ENCODE results near the gene NQO2. TPM values are rescaled to one million over a fixed set of nuclear protein-coding genes. Genes with fewer than 3 reads are reported as not detected.

NQO2 gene
- total RNA-seq, 1 experiment from 2014 or later, result 45.7 TPM

GRCh38 chr6:3045369-3045768, 45.7 kb downstream of the NQO2 start:
- H3K4me3 ChIP-seq (ENCODE audit: low read depth in 2 of 2, low read length in 2 of 2), result no peak overlapping the region
- in situ Hi-C loops (cut with HindIII; ENCODE audit: low pct_unique_long_range_greater_than_20kb, low sequenced_read_pairs), result no loop called here
- no peak overlapping the region for H3K27ac ChIP-seq (ENCODE audit: low read length)
- H3K4me1 ChIP-seq (ENCODE audit: control insufficient read depth, insufficient read depth, low read length), result no peaks in the 10 kb centered on the region
- no peaks in the 10 kb centered on the region; the same call in 1 of the 2 replicates for H3K27me3 ChIP-seq (ENCODE audit: control insufficient read depth, insufficient read depth, low read length)
- no peak for DNase-seq (ENCODE audit: low read depth, low spot score)
- TF ChIP-seq REST (IDR thresholded peaks at IDR 0.05; ENCODE audit: insufficient read depth in 1 of 2, low read depth in 2 of 2, low read length in 1 of 2), result no peak
- TF ChIP-seq, protein P1, sequence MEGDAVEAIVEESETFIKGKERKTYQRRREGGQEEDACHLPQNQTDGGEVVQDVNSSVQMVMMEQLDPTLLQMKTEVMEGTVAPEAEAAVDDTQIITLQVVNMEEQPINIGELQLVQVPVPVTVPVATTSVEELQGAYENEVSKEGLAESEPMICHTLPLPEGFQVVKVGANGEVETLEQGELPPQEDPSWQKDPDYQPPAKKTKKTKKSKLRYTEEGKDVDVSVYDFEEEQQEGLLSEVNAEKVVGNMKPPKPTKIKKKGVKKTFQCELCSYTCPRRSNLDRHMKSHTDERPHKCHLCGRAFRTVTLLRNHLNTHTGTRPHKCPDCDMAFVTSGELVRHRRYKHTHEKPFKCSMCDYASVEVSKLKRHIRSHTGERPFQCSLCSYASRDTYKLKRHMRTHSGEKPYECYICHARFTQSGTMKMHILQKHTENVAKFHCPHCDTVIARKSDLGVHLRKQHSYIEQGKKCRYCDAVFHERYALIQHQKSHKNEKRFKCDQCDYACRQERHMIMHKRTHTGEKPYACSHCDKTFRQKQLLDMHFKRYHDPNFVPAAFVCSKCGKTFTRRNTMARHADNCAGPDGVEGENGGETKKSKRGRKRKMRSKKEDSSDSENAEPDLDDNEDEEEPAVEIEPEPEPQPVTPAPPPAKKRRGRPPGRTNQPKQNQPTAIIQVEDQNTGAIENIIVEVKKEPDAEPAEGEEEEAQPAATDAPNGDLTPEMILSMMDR (IDR thresholded peaks at IDR 0.05), result no peak
- no peak for TF ChIP-seq TCF7L2 (IDR thresholded peaks at IDR 0.05; ENCODE audit: low read depth, low read length)
- no peak for TF ChIP-seq POLR2AphosphoS5 (IDR thresholded peaks at IDR 0.05; ENCODE audit: low read depth, low read length)
- no peak for TF ChIP-seq SIN3A (IDR thresholded peaks at IDR 0.05; ENCODE audit: borderline replicate concordance, insufficient read depth, low read depth, low read length)
- no peaks in the 10 kb centered on the region for H3K36me3 ChIP-seq (ENCODE audit: control insufficient read depth, insufficient read depth, low read length)
- ATAC-seq, result no peak
- intact Hi-C loops (cut with micrococcal nuclease; ENCODE audit: unreplicated experiment), result no loop called here
- CTCF ChIA-PET, result interaction anchor here (0.6 kb wide), 1 partner anchor 81 kb away, joined by 8 read pairs; no protein-coding TSS in a partner anchor
- POLR2A ChIA-PET, result no interaction called here
- no peaks in the 10 kb centered on the region for H3K9me3 ChIP-seq (ENCODE audit: control insufficient read depth, insufficient read depth, low read depth, low read length)
- no TSS peak for BruUV-seq (replicated peaks)

DNA sequence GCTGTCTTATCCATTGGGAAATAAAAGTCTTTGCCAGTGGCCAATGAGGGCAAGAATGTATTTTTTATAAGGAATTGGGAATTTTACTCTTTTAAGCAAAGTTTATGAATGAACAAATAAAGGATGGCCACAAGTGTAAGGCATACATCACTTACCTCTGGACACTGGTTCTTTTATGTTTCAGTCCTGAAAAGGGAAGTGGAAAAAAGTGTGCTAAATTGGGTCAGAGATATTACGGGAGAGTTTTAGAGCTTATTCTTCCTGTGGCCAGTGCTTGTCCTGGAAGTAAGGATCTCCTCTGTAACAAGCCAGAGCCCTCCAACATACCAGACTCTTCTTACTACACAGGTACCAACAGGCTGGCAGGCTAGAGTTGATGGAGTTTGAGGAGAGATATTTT, 46.1 kb downstream of the NQO2 start:
- H3K4me3 ChIP-seq (ENCODE audit: low read depth in 2 of 2, low read length in 2 of 2), result no peak overlapping the region
- intact Hi-C loops (cut with micrococcal nuclease; ENCODE audit: unreplicated experiment), result no loop called here
- no peak overlapping the region for H3K27ac ChIP-seq (ENCODE audit: low read length)
- H3K27me3 ChIP-seq (ENCODE audit: control insufficient read depth, insufficient read depth, low read length), result no peaks in the 10 kb centered on the region; the same call in 1 of the 2 replicates
- in situ Hi-C loops (cut with HindIII; ENCODE audit: low pct_unique_long_range_greater_than_20kb, low sequenced_read_pairs), result no loop called here
- no TSS peak for BruUV-seq (replicated peaks)
- DNase-seq (ENCODE audit: low read depth, low spot score) (no peak), ATAC-seq (no peak)
- no peak for TF ChIP-seq REST (IDR thresholded peaks at IDR 0.05; ENCODE audit: insufficient read depth in 1 of 2, low read depth in 2 of 2, low read length in 1 of 2)
- no peak for TF ChIP-seq TCF7L2 (IDR thresholded peaks at IDR 0.05; ENCODE audit: low read depth, low read length)
- no peak for TF ChIP-seq POLR2AphosphoS5 (IDR thresholded peaks at IDR 0.05; ENCODE audit: low read depth, low read length)
- TF ChIP-seq SIN3A (IDR thresholded peaks at IDR 0.05; ENCODE audit: borderline replicate concordance, insufficient read depth, low read depth, low read length), result no peak
- TF ChIP-seq, protein P1 (IDR thresholded peaks at IDR 0.05), result no peak
- ChIA-PET CTCF (interaction anchor here (0.6 kb wide), 1 partner anchor 81 kb away, joined by 8 read pairs; no protein-coding TSS in a partner anchor), POLR2A (no interaction called here)
- no peaks in the 10 kb centered on the region for H3K4me1 ChIP-seq (ENCODE audit: control insufficient read depth, insufficient read depth, low read length)
- no peaks in the 10 kb centered on the region for H3K36me3 ChIP-seq (ENCODE audit: control insufficient read depth, insufficient read depth, low read length)
- H3K9me3 ChIP-seq (ENCODE audit: control insufficient read depth, insufficient read depth, low read depth, low read length), result no peaks in the 10 kb centered on the region

Measured in Panc1 (cell line).